ENCODE results near the gene TMEM259.

DNA sequence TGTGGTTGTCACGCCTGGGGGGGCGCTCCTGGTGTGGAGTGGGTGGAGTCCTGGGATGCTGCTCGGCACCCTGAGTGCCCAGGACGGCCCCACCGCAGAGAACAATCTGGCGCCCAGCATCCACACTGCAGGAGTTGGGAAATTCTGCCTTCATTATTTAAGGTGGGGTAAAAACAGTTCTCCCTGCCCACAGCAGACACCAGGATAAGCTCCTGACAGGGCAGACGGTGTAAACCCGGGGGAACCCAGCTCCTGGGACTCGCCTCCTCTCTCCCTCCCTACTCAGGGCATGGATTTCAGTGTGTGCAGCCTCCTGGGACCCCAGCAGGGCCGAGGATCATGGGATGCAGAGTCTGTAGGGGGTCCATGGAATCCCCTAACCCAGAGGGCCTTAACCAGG, 44.4 kb downstream of the TMEM259 start:
- TF ChIP-seq, protein P1, sequence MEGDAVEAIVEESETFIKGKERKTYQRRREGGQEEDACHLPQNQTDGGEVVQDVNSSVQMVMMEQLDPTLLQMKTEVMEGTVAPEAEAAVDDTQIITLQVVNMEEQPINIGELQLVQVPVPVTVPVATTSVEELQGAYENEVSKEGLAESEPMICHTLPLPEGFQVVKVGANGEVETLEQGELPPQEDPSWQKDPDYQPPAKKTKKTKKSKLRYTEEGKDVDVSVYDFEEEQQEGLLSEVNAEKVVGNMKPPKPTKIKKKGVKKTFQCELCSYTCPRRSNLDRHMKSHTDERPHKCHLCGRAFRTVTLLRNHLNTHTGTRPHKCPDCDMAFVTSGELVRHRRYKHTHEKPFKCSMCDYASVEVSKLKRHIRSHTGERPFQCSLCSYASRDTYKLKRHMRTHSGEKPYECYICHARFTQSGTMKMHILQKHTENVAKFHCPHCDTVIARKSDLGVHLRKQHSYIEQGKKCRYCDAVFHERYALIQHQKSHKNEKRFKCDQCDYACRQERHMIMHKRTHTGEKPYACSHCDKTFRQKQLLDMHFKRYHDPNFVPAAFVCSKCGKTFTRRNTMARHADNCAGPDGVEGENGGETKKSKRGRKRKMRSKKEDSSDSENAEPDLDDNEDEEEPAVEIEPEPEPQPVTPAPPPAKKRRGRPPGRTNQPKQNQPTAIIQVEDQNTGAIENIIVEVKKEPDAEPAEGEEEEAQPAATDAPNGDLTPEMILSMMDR (IDR thresholded peaks at IDR 0.05): no peak
- TF ChIP-seq EZH2 (IDR thresholded peaks at IDR 0.05; ENCODE audit: borderline replicate concordance, insufficient read depth, low read depth, low read length, poor library complexity, severe bottlenecking): no peak
